NOMO-1 treated with DMSO at 0.1 percent for 48 hours (cell line): ENCODE results near the gene EIF2D.
"Not testable (repeated sequence)": the region's sequence is repeated elsewhere in the genome, so short reads cannot be mapped to it uniquely, and the experiment has no call there.

ENCODE experiments used
- DNase-seq: peaks from one replicate; lab custom pipeline; 2025; ENCODE audit not compliant: unreplicated experiment; lab: John Stamatoyannopoulos, UW

EIF2D gene

GRCh38 chr1:206612129-206612876 is at the start of gene EIF2D:
Gene EIF2D, minus strand, starts transcription at chr1:206612465. Its CDS starts 123 bp downstream, at chr1:206612342.
- DNase-seq: peak; percentile 92

- no peak for DNase-seq
Observed at GRCh38 chr1:206661161-206661820, 49.0 kb upstream of the EIF2D start.

GRCh38 chr1:206660136-206660535 is 47.9 kb upstream of the EIF2D start:
- DNase-seq: no peak

GRCh38 chr1:206658981-206659273 is 46.7 kb upstream of the EIF2D start:
- no peak for DNase-seq

GRCh38 chr1:206658264-206658980 is 46.2 kb upstream of the EIF2D start:
- peak; percentile 46 for DNase-seq

- no peak for DNase-seq
Observed at GRCh38 chr1:206657751-206658150, 45.5 kb upstream of the EIF2D start.

- no peak for DNase-seq
Observed at GRCh38 chr1:206656936-206657335, 44.7 kb upstream of the EIF2D start.

GRCh38 chr1:206655471-206655882 is 43.2 kb upstream of the EIF2D start:
- no peak for DNase-seq

GRCh38 chr1:206654828-206655227 is 42.6 kb upstream of the EIF2D start:
- DNase-seq: no peak

- no peak for DNase-seq
Observed at GRCh38 chr1:206653715-206654459, 41.6 kb upstream of the EIF2D start.

GRCh38 chr1:206651958-206652890 is 40.0 kb upstream of the EIF2D start:
- no peak for DNase-seq

GRCh38 chr1:206651014-206651413 is 38.7 kb upstream of the EIF2D start:
- no peak for DNase-seq

GRCh38 chr1:206649261-206649921 is 37.1 kb upstream of the EIF2D start:
- DNase-seq: no peak

- no peak for DNase-seq
Observed at GRCh38 chr1:206647224-206647623, 35.0 kb upstream of the EIF2D start.

GRCh38 chr1:206646504-206646903 is 34.2 kb upstream of the EIF2D start:
- no peak for DNase-seq

GRCh38 chr1:206643118-206643698 is 30.9 kb upstream of the EIF2D start:
- no peak for DNase-seq

GRCh38 chr1:206642074-206642473 is 29.8 kb upstream of the EIF2D start:
- DNase-seq: not testable (repeated sequence)

GRCh38 chr1:206637605-206638004 is 25.3 kb upstream of the EIF2D start:
- peak; percentile 30 for DNase-seq

GRCh38 chr1:206636671-206637070 is 24.4 kb upstream of the EIF2D start:
- no peak for DNase-seq
